K562 (cell line): ENCODE data around the gene RNF34. TPM values are rescaled to one million over a fixed set of nuclear protein-coding genes. Genes with fewer than 3 reads are reported as not detected.

Source experiments
- ATAC-seq: fragments of 200-7000 bp; cut with Tn5 transposase; 3 replicates; pipeline ENCODE4 v1.9.1; 2020; ENCODE audit warnings: moderate library complexity
- BruUV-seq: library from RNA; stranded (reverse); fragments of 400-500 nt; replicated peaks from 2 replicates; lab custom pipeline; 2021; lab: Mats Ljungman, UMichigan
- CTCF ChIA-PET: fragments of 300-600 bp; formaldehyde crosslinking; extraction: SDS; loops from one replicate; lab custom pipeline; 2021; ENCODE audit warnings: low intra/inter-chr PET ratio; lab: Yijun Ruan, JAX
- POLR2A ChIA-PET: fragments of 300-600, 350-650 bp; sonication (Branson Sonifier 250); formaldehyde crosslinking; extraction: SDS; loops from one replicate; lab custom pipeline; 2021; ENCODE audit warnings: antibody characterized with exemption, inconsistent platforms; lab: Yijun Ruan, JAX
- DNase-seq, 4 experiments: peaks; one replicate each; pipeline versions ENCODE4 v3.0.0 to v3.0.0-alpha.2; 2011 to 2018; ENCODE audit warnings: low spot score in 3 of 4, mixed read lengths in 3 of 4; ENCODE audit errors: extremely low read depth in 1 of 4
- FAIRE-seq: peaks from 2 replicates; lab custom pipeline; 2011; peaks lifted over from hg19 to GRCh38; lab: Jason Lieb, UNC
- H2AFZ ChIP-seq: 2 replicates; pipeline ENCODE4 v1.6.0; 2011; ENCODE audit warnings: low read depth, low read length, control low read depth, inconsistent platforms
- H3K27ac ChIP-seq: fragments of 200-600 bp; 3 replicates; pipeline ENCODE4 v1.8.0; 2011; ENCODE audit warnings: low read depth, mild to moderate bottlenecking, control low read depth, inconsistent platforms, low read length, moderate library complexity, mixed read lengths; ENCODE audit errors: extremely low read depth
- H3K27me3 ChIP-seq, 2 experiments: fragments of 300-600 bp in 1 of 2; 2 replicates in 1 of 2; 3 replicates in 1 of 2; pipeline versions ENCODE4 v1.6.0 to v1.8.0; 2011; ENCODE audit warnings: inconsistent platforms in 2 of 2, low read length in 2 of 2, mild to moderate bottlenecking in 1 of 2, mixed read lengths in 1 of 2, moderate library complexity in 1 of 2; ENCODE audit not compliant: control insufficient read depth in 2 of 2, insufficient read depth in 2 of 2
- H3K36me3 ChIP-seq: fragments of 300-600 bp; 3 replicates; pipeline ENCODE4 v1.8.0; 2011; ENCODE audit warnings: mild to moderate bottlenecking, low read length, inconsistent platforms; ENCODE audit not compliant: control insufficient read depth, insufficient read depth
- H3K4me1 ChIP-seq, 2 experiments: fragments of 200-600 bp in 1 of 2; replicated peaks in 1 of 2; 2 replicates in 1 of 2; 3 replicates in 1 of 2; pipeline versions ENCODE4 v1.5.1 to v1.8.0; 2011; ENCODE audit warnings: inconsistent platforms in 2 of 2, low read length in 2 of 2, mild to moderate bottlenecking in 1 of 2, mixed read lengths in 1 of 2, moderate library complexity in 1 of 2; ENCODE audit not compliant: control insufficient read depth in 2 of 2, insufficient read depth in 2 of 2
- H3K4me2 ChIP-seq: 2 replicates; pipeline ENCODE4 v1.6.1; 2011; ENCODE audit warnings: low read length, control low read depth, inconsistent platforms, mixed read lengths; ENCODE audit not compliant: insufficient read depth
- H3K4me3 ChIP-seq: fragments of 200-600 bp; sonication (generic), shearing (Covaris generic); 2 replicates; pipeline ENCODE4 v1.5.1; 2016; ENCODE audit warnings: control low read depth, inconsistent platforms
- H3K79me2 ChIP-seq: fragments of 200-600 bp; 3 replicates; pipeline ENCODE4 v1.8.0; 2011; ENCODE audit warnings: low read length, inconsistent platforms; ENCODE audit not compliant: control insufficient read depth, insufficient read depth
- H3K9ac ChIP-seq, 2 experiments: 2 replicates each; pipeline versions ENCODE4 v1.6.0 to v1.6.1; 2011; ENCODE audit warnings: low read depth in 2 of 2, low read length in 2 of 2, control low read depth in 1 of 2, inconsistent platforms in 1 of 2, mild to moderate bottlenecking in 1 of 2, mixed read lengths in 1 of 2; ENCODE audit not compliant: insufficient read depth in 1 of 2
- H3K9me1 ChIP-seq: one replicate; pipeline ENCODE4 v1.6.0; 2011; ENCODE audit warnings: inconsistent platforms, mild to moderate bottlenecking, low read length, moderate library complexity; ENCODE audit not compliant: control insufficient read depth, insufficient read depth
- H3K9me3 ChIP-seq: replicated peaks from 2 replicates; pipeline ENCODE4 v1.5.1; 2011; ENCODE audit warnings: low read depth, low read length, inconsistent platforms; ENCODE audit not compliant: control insufficient read depth, insufficient read depth
- H4K20me1 ChIP-seq: replicated peaks from 2 replicates; pipeline ENCODE4 v1.6.1; 2011; ENCODE audit warnings: low read length, inconsistent platforms, mixed read lengths; ENCODE audit not compliant: control insufficient read depth, insufficient read depth
- CBFA2T2 ChIP-seq: fragments of 450-650 bp; conservative IDR thresholded peaks from 2 replicates; pipeline ENCODE4 v1.6.1; 2017; ENCODE audit warnings: mild to moderate bottlenecking
- FIP1L1 ChIP-seq: fragments of 200-400 bp; formaldehyde crosslinking; IDR thresholded peaks from 2 replicates; pipeline ENCODE4 v1.6.1; 2018; ENCODE audit warnings: mild to moderate bottlenecking, low read depth, low read length; ENCODE audit not compliant: poor library complexity, severe bottlenecking
- HMG20B ChIP-seq: fragments of 250-450 bp; sonication (Bioruptor Pico); IDR thresholded peaks from 2 replicates; pipeline ENCODE4 v1.5.0; 2021; ENCODE audit warnings: mild to moderate bottlenecking
- HNRNPK ChIP-seq: fragments of 200-400 bp; formaldehyde crosslinking; IDR thresholded peaks from one replicate; pipeline ENCODE4 v1.6.1; 2018; ENCODE audit warnings: mild to moderate bottlenecking, low read depth, low read length; ENCODE audit not compliant: poor library complexity, severe bottlenecking
- MTA3 ChIP-seq: fragments of 450-650 bp; formaldehyde crosslinking; IDR thresholded peaks from 2 replicates; pipeline ENCODE4 v1.6.1; 2017; ENCODE audit warnings: mild to moderate bottlenecking, borderline replicate concordance
- MTF1 ChIP-seq: fragments of 250-450 bp; sonication (Bioruptor Pico); IDR thresholded peaks from 2 replicates; pipeline ENCODE4 v1.9.0; 2021; ENCODE audit warnings: moderate library complexity, mild to moderate bottlenecking, inconsistent platforms, borderline replicate concordance
- NEUROD1 ChIP-seq: fragments of 150-350 bp; IDR thresholded peaks from 2 replicates; pipeline ENCODE4 v1.6.1; 2014; ENCODE audit warnings: borderline replicate concordance, low read length, low read depth; ENCODE audit not compliant: partially characterized antibody
- PHF21A ChIP-seq: fragments of 450-650 bp; IDR thresholded peaks from 2 replicates; pipeline ENCODE4 v1.6.1; 2017; ENCODE audit warnings: low read depth, borderline replicate concordance
- POLR2AphosphoS5 ChIP-seq: IDR thresholded peaks from 2 replicates; pipeline ENCODE4 v1.6.1; 2011; ENCODE audit warnings: mild to moderate bottlenecking, low read depth, low read length, moderate library complexity; ENCODE audit not compliant: control insufficient read depth, insufficient read depth
- RFX7 ChIP-seq: fragments of 250-450 bp; sonication (Bioruptor Pico); IDR thresholded peaks from 2 replicates; pipeline ENCODE4 v1.5.1; 2021; ENCODE audit warnings: mild to moderate bottlenecking
- SREBF2 ChIP-seq: sonication (generic); formaldehyde crosslinking; IDR thresholded peaks from 2 replicates; pipeline ENCODE4 v1.4.0; 2020; ENCODE audit warnings: mild to moderate bottlenecking, missing genetic modification reagents
- SRSF3 ChIP-seq: fragments of 200-400 bp; formaldehyde crosslinking; IDR thresholded peaks from 2 replicates; pipeline ENCODE4 v1.6.1; 2016; ENCODE audit warnings: mild to moderate bottlenecking, low read length, moderate library complexity; ENCODE audit not compliant: insufficient read depth
- ZEB2 ChIP-seq: fragments of 450-650 bp; IDR thresholded peaks from 2 replicates; pipeline ENCODE4 v1.6.1; 2016
- ZNF197 ChIP-seq: fragments of 200-800 bp; sonication (Bioruptor generic); IDR thresholded peaks from 2 replicates; pipeline ENCODE4 v1.6.1; 2016; ENCODE audit warnings: low read depth, missing genetic modification characterization, missing compliant biosample characterization
- ZNF311 ChIP-seq: fragments of 250-450 bp; sonication (Bioruptor Pico); IDR thresholded peaks from 2 replicates; pipeline ENCODE4 v1.4.0; 2020; ENCODE audit warnings: mild to moderate bottlenecking, moderate library complexity
- ZNF431 ChIP-seq: sonication (generic); formaldehyde crosslinking; IDR thresholded peaks from 2 replicates; pipeline ENCODE4 v1.8.0; 2022; ENCODE audit warnings: mild to moderate bottlenecking, missing genetic modification reagents
- WGBS: fragments of 100-300 bp; shearing (Covaris generic); methylation state at CpG from one replicate; pipeline ENCODE4 v1.1.6; 2016; ENCODE audit warnings: low coverage, mixed read lengths; ENCODE audit not compliant: insufficient coverage; ENCODE audit errors: missing lambda C conversion rate; 5-methylcytosine and 5-hydroxymethylcytosine counted together
- in situ Hi-C: fragments of 300-500 bp; cut with MboI; formaldehyde crosslinking; loops from 4 replicates; pipeline ENCODE4 v1.15.0; 2018; ENCODE audit warnings: inconsistent platforms, mixed read lengths
- intact Hi-C: fragments of 100-400 bp; cut with micrococcal nuclease; formaldehyde crosslinking; loops from 2 replicates; pipeline ENCODE4 v1.14.2; 2022
- polyA plus RNA-seq, 8 experiments: library from polyadenylated mRNA; depleted of rRNA in 4 of 8; stranded (reverse) in 5 of 8; unstranded in 3 of 8; fragments of >200 nt; fragmentation: Nextera tagmentation in 2 of 8; fragmentation: Illumina TruSeq in 1 of 8; extraction: Ambion mirVana in 2 of 8; extraction: Trizol in 1 of 8; gene quantifications; 2 replicates each; pipeline versions ENCODE4 v1.2.1 to v1.2.3, GENCODE V29; 2011 to 2014; ENCODE audit warnings: inconsistent platforms in 1 of 8, missing spikeins in 1 of 8
- total RNA-seq, 7 experiments: library from RNA; depleted of rRNA in 6 of 7; stranded (reverse); fragments of >200 nt in 6 of 7; fragmentation: Illumina TruSeq in 2 of 7; extraction: Trizol in 2 of 7; gene quantifications; 2 replicates each; pipeline versions ENCODE4 v1.2.1 to v1.2.3, GENCODE V29; 2011 to 2021; ENCODE audit warnings: low replicate concordance in 1 of 7
- TF ChIP-seq, protein P1 (sequence below): fragments of 250-450 bp; sonication (Bioruptor Pico); IDR thresholded peaks from 2 replicates; pipeline ENCODE4 v1.4.0; 2020; ENCODE audit warnings: mild to moderate bottlenecking, moderate library complexity, borderline replicate concordance
- TF ChIP-seq, protein P2 (sequence below), 2 experiments: fragments of 450-650 bp in 1 of 2; sonication (generic) in 1 of 2; formaldehyde crosslinking in 1 of 2; IDR thresholded peaks in 1 of 2; conservative IDR thresholded peaks in 1 of 2; 2 replicates each; pipeline versions ENCODE4 v1.6.1 to v1.8.1; 2016 to 2023; ENCODE audit warnings: mild to moderate bottlenecking in 2 of 2, moderate library complexity in 2 of 2, inconsistent platforms in 1 of 2, missing genetic modification reagents in 1 of 2

The RNF34 gene
- total and polyA plus RNA-seq, 9 of the 15 experiments (the other 6 are each of a cell fraction or from before 2014, with no cell fraction given): 41.7 to 88.9 (median 54.1) TPM

DNA sequence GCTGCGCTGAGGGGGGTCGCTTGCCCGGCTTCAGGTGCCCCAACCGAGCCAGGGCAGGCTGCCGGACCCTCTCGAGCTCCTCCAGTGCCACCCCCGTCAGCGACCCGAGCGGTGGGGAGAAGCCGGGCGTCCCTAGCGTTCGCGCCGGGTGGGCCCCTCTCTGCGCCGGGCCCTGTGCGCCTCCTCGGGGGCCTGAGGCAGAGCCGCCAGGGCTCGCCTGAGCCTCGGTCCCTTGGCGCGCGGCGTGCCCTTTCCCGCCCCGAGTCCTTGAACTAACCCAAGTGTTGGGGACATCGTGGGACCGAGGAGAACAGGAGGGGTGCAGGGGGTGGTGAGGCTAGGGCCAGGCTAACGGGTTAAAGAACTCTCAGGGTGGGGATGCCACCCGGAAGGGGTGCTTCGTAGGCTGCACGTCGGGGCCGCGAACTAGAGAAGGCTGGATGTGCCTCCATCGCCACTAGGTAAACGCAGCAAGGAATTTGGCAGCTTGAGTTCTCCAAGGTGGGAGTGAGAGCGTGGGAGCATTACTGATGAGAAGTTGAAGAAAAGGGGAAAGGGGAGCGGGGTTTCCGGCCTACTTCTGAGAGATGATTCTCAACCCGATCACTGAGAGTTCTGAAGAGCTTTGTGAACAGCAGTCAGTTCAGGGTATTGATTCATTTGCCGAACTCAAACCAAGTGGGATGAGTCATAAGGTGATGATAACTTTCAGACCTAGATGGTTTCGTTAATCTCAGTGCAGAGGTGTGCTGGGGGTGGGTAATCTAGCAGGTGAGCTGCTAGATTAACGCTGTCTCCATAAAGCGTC lies 618 bp downstream of the RNF34 start:
- DNase-seq (peak in 2 of 4 experiments; percentile 34 to 54), FAIRE-seq (no peak), ATAC-seq (peak; percentile 76)
- peak overlapping the region; percentile 79 for H2AFZ ChIP-seq
- peak overlapping the region; percentile 84 to 98 for H3K9ac ChIP-seq
- POLR2A ChIA-PET: interaction anchor here (0.6 to 2.4 kb wide), 19 partner anchors 9 to 142 kb away, joined by 3 to 17 read pairs (median 3); partner anchors contain the start of genes ANAPC5 and CAMKK2
- H3K27me3 ChIP-seq: no peaks in the 10 kb centered on the region
- CTCF ChIA-PET: no interaction called here
- under 1% methylated on average over 45 of the region's 48 CpGs for WGBS
- H4K20me1 ChIP-seq: no peaks in the 10 kb centered on the region; the same call in 1 of the 2 replicates
- H3K79me2 ChIP-seq: peaks cover 59% of the 10 kb centered on the region
- H3K9me3 ChIP-seq: no peaks in the 10 kb centered on the region
- peak overlapping the region; percentile 77 for H3K4me3 ChIP-seq
- peaks cover 0 to 16% of the 10 kb centered on the region in 2 experiments; a peak in 3 of 5 replicates for H3K4me1 ChIP-seq
- in situ Hi-C loops (no loop called here), intact Hi-C loops (loop anchor here (1.0 to 2.0 kb wide), 2 partner anchors 48 to 66 kb away; partner anchors contain the start of gene ANAPC5)
- TSS peak; percentile 48 for BruUV-seq
- no peaks in the 10 kb centered on the region for H3K9me1 ChIP-seq
- peaks cover 29% of the 10 kb centered on the region; the same call in 2 of the 3 replicates for H3K36me3 ChIP-seq
- H3K4me2 ChIP-seq: peak overlapping the region; percentile 87
- H3K27ac ChIP-seq: peak overlapping the region; percentile 90
- TF ChIP-seq HMG20B (no peak), ZNF197 (CRISPR knock-in tag) (no peak), POLR2AphosphoS5 (peak; percentile 30; the same call in 1 of the 2 replicates), CBFA2T2 (peak; percentile 64), FIP1L1 (peak; percentile 64), ZNF311 (CRISPR knock-in tag) (no peak), MTA3 (0 out of 2 replicates have a peak, but pooled peaks have one; percentile 3), SRSF3 (0 out of 2 replicates have a peak, but pooled peaks have one; percentile 38), HNRNPK (no peak), RFX7 (CRISPR knock-in tag) (no peak), PHF21A (no peak), NEUROD1 (no peak), ZNF431 (CRISPR knock-in tag) (no peak), MTF1 (no peak), SREBF2 (CRISPR knock-in tag) (no peak), ZEB2 (peak; percentile 89)
- TF ChIP-seq, protein P1, sequence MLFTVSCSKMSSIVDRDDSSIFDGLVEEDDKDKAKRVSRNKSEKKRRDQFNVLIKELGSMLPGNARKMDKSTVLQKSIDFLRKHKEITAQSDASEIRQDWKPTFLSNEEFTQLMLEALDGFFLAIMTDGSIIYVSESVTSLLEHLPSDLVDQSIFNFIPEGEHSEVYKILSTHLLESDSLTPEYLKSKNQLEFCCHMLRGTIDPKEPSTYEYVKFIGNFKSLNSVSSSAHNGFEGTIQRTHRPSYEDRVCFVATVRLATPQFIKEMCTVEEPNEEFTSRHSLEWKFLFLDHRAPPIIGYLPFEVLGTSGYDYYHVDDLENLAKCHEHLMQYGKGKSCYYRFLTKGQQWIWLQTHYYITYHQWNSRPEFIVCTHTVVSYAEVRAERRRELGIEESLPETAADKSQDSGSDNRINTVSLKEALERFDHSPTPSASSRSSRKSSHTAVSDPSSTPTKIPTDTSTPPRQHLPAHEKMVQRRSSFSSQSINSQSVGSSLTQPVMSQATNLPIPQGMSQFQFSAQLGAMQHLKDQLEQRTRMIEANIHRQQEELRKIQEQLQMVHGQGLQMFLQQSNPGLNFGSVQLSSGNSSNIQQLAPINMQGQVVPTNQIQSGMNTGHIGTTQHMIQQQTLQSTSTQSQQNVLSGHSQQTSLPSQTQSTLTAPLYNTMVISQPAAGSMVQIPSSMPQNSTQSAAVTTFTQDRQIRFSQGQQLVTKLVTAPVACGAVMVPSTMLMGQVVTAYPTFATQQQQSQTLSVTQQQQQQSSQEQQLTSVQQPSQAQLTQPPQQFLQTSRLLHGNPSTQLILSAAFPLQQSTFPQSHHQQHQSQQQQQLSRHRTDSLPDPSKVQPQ: no peak
- TF ChIP-seq, protein P2, sequence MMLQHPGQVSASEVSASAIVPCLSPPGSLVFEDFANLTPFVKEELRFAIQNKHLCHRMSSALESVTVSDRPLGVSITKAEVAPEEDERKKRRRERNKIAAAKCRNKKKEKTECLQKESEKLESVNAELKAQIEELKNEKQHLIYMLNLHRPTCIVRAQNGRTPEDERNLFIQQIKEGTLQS (IDR thresholded peaks at IDR 0.05): peak; percentile 89
- TF ChIP-seq, protein P2 (CRISPR knock-in tag; conservative IDR thresholded peaks at IDR 0.05): no peak
